ENCODE measurements around the gene IGFBP2.

Gene IGFBP2

DNA sequence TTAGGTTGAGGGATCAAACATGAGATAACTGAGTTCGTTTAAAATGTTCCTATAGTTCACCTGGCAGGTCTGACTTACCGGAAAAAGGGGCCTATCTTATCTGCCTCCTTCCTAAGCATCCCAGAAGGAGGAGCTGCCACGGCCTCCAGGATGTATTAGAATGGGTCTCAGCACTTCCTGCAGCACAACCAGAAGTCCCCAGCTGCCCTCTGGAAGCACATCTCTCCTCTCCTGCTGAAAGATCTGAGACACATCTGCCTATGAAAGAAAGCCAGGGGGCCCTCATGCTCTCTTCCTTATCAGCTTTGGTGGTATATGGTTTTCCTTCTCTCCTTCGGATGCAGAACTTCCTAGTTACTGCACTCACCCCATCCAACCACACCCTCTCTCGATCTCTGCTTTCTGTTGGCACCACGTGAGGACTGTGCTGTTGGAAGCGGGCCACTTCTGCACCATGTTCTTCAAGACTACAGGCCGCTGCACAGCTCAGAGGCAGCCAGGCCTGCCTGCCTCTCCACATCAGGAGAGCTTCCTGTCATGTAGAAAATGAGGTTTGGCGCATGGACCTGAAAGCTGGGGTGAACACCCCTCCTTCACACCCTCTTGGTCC is 55.6 kb downstream of the IGFBP2 start:
- DNase-seq: peak in 1 of 2 experiments; percentile 21

DNA sequence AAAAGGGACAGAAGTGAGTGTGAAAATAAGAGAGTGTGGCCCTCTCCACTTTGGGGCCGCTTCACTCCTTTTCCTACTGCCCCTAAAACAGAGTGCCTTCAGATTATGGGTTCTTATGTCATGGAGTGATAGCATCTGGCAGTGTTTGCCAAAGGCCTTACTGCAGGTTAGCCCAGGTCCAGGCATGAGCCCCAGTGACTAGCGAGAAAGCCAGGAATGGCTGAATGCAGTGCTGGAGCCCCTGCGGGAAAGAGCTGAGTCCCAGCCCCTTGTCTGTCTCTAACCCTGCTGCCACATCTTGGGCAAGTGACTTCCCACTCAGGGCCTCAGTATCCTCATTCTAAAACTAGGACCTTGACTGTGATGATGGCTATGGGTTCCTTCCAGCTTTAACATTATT is 56.2 kb downstream of the IGFBP2 start:
- peak in 1 of 2 experiments; percentile 18 for DNase-seq

DNA sequence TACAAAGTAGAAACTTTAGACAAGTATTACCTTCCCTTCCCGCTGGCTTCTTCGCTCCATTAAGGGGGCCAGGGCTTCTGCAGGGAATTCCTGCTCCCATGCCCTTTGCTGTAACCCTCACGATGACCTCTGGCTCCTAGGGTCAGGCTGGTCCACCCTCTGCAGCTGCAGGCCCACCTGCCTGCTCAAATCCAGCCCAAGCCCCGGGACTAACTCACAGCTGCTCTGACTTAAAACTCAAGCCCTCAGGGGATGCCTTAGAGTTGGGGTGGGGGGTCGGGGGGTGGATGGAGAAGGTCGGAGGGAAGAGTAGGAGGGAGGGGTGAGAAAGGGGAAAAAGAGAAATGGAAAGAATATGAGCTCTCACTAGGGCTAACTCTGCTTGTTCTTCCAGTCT is 57.2 kb downstream of the IGFBP2 start:
- DNase-seq: no peak

DNA sequence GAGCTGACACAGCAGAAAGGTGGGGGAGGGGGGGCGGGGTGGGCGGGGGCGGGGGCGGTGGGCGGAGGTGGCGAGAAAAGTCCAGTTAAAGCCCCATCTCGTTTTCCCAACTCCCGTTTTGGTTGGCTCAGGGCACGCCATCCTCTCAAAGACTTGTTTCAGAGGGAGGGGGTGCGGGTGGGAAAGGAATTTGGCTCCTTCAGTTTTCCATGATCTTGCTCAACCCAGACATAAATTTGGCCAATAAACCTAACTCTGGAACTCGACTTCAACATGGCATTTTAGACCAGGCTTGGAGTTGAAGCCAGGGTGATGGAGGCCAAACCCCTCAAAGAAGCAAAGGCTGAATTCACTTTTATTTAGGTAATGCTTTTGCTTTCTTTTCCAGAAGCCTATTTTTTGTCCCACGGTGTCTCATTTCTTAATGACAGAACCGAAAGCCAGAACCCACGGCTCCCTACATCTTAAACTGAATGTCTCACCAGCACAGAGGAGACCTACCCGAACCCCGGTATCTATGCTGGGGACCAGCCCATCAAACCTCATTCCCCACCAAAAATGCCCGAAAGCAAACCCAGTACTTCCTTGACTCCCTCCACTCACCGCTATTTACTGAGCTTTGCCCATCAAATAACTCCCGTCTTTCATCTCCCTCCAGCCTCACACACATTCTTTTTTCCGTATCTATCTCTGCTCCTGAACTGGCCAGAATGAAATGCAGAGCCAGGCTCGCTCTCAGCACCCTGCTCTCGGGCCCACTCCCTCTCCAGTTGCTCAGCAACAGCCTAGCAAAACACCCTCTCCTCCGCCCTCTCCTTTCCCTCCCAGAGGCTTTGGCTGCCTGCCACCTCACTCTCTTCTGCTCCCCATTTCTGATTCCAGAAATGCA is 57.9 kb downstream of the IGFBP2 start:
- peak; percentile 85 for DNase-seq

DNA sequence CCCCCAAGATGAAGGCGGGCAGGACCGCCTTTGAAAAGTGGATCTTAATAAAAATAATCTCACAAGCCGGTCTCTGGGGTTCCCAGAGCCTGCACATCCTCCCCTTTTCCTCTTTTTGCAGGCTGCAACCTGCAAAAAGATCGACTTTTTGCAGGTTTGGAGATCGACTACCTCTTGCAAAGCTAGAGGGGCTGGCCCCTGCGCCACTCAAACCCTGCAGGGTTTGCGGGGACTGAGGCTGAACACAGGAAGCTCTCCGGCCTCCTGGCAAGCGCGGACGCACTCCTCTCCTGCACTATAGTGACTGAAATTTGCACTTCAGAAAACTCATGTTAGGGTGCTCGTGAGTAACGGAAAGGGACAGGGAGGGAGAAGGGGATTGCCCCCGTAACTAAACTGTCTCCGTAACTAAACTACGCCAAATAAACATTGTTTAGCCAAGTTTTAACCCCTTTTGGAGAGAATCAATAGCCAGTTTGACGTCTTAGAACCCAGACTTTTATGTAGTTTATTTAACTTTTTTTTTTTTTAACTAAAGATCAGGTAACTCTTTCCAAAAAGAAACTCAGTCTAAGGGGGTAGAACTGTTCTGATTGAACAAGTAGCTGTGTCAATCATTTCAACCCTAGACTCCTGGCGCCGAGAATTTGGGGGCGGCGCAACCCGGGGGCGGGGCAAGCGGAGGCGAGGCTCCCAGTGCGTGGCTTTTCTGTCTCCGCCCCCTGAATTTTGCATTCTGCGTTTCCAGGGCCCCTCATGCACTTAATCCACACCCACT is 59.6 kb downstream of the IGFBP2 start:
- peak; percentile 88 to 93 for DNase-seq

DNA sequence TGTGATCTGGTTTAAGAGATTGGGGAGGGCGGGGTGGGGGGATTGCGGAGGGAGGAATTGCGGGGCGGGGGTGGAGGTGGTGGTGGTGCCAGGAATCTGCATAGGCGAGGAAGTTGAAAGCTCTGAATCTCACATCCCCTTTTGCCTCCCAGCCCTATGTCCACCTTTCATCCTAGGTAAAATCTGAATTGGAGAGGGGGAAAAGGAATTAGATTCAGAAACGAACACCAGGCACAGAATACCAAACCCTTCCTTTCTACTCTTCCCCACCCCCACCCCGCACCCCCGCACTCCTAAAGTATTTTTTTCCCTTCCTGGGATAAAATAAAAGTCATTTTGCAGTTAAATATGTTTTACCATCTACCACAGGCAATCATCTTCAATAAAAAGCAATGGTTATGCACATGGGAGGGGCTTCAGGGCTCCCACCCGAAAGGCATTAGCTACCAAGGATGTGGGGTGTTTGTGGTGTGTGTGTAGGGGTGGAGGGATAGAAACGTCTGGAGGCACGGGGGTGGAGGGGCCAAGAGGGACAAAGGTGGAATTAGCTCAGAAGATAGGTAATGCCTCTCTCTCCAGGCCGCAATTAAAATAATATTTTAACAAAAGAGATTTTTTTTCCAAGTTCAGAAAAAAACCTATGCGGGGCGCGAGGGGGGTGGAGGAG is 60.3 kb downstream of the IGFBP2 start:
- DNase-seq: peak in 1 of 2 experiments; percentile 45

DNA sequence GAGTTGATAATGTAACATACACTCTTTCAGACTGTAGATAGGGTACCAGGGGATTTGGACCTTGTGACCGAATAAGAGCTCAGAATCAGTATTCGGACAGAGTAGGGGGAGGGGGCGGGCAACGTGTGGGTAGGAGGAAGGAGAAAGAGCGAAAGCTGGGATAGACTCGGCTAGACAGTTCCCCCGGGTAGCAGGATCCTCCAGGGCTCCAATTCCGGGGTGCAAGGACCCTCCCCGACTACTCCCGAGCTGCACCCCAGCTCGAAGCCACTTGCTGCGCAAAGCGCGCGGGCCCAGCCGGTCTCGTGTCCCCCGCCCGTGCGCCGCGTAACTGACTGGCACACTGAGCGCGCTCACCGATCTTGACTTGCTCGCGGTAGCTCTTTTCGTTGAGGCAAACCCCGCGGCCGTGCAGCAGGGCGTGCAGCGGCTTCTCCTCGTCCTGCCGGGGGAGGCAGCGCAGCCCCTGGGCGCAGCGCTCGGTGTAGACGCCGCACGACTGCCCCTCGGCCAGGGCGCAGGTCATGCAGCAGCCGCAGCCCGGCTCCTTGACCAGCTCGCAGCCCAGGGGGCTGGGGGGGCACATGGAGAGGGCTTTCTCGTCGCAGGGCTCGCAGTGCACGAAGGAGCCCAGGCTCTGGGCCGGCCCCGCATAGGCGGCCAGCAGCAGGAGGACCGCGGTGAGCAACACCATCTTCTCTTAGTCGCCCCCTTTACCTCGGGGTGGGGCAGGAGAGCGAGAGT is 61.0 kb downstream of the IGFBP2 start:
- DNase-seq: peak; percentile 49 to 66

DNA sequence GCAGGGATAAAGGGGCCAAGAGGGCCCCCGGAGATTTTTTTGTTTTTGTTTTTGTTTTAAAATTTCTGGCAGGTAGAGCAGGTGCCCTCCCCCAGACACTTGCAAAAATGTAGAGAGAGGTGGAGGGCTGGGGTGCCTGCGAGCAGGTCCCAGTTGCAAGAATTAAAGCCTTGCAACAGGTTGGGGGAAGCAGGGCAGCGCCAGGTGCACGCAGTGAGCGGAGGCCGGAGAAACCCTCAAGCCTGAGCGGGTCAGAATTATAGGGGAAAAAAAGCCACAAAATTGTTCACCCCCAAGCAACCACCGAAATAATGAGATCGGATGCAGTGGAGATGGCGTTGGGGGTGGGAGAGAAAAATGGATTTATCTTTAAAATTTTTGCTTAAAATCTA is 61.6 kb downstream of the IGFBP2 start:
- DNase-seq: no peak

DNA sequence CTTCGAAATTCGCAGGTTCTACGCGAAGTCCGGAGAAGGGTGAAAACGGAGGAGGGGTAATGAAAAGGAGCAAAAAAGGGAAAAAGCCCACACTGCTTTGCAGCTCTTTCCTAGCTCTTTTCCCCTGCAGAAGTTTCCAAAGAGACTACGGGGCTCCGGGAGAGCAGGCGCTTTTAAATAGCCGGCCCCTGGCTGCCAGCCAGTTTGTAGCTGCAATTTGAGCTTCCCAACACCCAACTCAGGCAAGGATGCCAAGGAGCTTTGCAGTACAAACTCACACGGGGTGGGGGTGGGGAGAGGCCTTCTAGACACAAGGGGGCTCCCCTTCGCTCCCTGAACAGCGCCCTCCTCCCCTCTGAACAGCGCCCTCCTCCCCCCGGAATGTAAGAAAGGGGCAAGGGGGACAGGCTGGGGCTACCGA is 62.2 kb downstream of the IGFBP2 start, which contains the start of gene IGFBP5:
TSS of gene IGFBP5 (minus strand) at position 149 of the 421 bp plus-strand sequence. CDS start 774 bp downstream, outside the sequence.
- DNase-seq: peak; percentile 87 to 88

DNA sequence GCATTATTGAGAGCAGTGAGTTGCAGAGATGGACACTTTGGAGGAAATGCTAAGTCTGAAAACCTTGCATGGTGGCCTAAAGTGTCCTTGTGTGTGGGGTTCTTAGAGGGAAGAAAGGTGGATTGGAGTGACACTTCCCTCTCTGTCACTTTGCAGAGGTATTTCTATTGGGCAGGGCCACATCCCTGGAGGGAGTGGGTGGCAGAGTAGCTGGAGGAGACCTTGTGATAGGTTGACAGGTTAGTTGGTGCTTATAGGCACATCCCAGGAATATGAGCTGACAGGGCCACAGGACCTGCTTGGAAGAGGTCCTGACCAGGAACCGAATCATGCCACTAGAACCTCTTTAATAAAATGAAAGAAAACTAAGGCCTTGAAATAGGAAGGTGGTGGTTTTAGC is 63.1 kb downstream of the IGFBP2 start:
- DNase-seq: peak in 1 of 2 experiments; percentile 40

DNA sequence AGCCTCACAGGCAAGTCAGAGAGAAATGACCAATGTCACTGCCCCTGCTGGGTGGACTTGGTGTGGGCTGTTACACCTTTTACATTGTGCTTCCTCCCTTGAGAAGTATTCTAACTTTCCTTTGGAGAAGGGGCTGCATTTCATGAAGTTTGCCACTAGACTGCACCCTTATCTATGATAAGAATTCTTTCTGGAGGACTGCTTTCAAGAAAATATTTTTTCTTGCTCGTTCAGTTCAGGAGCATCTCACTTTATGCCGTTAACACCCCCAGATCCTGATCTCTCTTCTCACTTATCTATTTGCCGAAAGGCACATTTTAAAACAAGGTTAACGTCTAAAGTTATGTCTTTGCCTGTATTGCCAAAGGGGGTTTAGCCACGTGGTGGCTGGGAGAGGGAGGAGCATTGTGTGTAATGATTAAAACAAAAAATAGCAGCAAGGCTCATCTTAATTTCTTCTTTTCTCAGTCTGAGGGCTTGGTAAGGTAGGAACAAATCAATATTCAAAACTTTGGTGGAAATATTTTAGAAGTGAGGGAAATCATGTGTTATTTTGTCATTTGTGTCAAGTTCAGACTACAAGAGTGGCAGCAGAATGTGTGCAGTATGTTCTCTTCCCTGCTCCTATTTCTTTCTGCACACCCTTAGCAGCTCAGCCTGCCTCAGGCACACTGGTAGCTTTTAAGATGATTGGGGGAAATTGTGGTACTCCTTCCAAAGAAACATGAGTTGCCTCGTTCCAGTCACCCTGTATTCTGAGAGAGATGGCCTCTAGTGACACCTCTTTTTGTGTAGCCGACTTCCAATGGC is 63.7 kb downstream of the IGFBP2 start:
- DNase-seq: peak; percentile 25 to 44

DNA sequence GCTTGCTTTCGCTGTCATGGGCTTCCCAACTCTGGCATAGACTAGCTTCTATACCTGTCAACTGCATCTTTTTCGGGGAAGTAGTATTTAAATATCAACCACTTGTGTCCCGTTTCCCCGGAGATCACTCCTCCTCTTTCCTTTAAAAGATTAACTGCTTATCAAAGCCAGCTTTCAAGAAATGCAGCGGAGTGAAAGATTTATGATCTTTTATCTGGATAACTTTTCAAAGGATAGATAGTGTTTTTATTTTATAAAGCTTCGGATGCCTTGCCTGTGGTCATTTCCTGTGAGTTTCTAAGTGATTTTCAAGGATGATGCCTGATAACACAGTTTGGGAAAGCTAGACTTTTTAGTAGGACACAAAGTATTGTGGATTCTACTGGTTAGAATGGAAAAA is 65.1 kb downstream of the IGFBP2 start:
- no peak for DNase-seq

DNA sequence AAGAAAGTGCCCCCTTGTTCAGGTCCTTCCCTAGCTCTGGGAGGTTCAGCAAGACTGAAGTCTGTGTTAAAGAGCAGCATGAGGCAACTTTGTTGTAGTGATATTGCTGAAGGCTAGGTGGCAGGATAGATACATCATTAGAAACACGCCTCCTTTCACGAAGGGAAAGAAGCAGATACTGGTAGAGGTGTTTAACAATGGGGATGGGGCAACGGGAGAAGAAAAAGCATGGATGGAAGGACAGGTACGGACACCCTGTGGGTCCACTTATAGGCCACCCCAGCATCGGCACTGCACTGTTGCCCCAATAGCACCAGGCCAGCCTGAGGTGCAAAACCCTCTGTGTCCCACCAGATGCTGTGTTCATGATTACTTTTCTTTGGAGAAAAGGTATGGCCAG is 65.7 kb downstream of the IGFBP2 start:
- peak; percentile 85 to 92 for DNase-seq

DNA sequence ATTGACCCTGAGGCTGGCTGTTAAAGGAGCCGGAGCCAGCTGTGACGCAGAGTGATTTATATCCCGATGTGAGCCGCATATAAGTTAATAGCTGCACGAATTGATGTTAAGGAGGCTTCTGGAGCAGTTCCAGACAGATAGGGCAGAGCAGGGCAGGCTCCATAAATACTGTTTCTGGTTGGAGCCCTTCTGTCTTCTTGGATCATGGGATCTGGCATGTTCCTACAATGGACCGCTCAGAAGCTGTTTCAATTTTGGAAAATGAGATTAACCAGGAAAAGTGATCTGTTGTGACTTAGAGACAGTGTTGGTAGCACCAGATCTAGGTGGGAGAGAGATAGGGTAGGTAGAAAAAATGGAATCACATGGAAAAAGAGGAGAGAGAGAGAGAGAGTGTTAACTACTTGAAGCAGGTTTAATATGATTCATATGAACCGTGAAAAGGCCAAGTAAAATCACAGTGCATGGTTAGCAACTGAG is 66.9 kb downstream of the IGFBP2 start:
- DNase-seq: peak; percentile 81 to 96

DNA sequence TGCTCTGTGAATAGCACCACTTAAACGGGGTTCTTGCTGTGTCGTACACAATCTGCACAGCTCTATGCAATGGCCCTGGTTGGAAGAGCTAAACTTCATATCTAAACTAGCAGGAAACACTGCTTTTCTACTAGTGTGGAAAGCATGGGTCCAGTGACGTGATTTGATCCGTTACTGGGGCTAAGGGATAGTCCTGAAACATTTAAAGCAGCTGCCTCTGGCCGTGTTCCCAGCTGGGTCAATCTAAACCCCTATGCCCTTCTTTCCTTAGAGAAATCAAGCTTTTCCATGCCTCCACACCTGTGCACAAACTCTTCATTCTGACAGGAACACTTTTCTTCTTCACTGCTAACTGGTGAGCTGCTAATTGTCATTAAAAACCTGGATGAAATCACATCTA is 67.6 kb downstream of the IGFBP2 start:
- peak in 1 of 2 experiments; percentile 62 for DNase-seq

DNA sequence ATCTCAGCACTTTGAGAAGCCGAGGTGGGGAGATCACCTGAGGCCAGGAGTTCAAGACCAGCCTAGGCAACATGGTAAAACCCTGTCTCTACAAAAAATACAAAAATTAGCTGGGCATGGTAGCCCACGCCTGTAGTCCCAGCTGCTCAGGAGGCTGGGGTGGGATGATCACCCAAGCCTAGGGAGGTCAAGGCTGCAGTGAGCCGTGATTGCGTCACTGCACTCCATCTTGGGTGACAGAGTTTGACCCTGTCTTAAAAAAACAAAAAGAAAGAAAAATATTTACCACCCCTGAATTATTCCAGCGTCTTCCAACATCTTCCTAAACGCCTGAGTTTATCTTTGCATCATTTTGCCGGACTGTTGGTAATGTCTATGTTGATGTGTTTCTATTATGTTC is 68.3 kb downstream of the IGFBP2 start:
- no peak for DNase-seq

DNA sequence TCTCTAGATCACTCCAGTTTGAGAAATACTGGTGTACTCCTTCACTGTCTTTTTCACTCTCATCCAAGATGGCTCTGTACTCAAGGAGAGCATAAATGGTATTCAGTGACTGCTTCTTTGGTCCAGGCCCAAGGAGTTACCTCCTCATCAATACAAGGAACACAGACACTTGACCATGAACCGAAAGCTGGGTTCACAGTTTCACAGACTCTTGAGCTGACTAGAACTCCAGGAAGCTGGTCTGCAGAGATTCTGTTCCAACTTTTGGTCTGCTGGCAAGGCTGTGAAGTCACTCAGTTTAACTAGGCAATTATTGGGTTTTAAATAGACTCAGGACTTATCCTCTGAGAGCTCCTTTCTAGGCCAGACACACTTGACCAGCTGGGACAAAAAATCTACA is 69.5 kb downstream of the IGFBP2 start:
- no peak for DNase-seq

DNA sequence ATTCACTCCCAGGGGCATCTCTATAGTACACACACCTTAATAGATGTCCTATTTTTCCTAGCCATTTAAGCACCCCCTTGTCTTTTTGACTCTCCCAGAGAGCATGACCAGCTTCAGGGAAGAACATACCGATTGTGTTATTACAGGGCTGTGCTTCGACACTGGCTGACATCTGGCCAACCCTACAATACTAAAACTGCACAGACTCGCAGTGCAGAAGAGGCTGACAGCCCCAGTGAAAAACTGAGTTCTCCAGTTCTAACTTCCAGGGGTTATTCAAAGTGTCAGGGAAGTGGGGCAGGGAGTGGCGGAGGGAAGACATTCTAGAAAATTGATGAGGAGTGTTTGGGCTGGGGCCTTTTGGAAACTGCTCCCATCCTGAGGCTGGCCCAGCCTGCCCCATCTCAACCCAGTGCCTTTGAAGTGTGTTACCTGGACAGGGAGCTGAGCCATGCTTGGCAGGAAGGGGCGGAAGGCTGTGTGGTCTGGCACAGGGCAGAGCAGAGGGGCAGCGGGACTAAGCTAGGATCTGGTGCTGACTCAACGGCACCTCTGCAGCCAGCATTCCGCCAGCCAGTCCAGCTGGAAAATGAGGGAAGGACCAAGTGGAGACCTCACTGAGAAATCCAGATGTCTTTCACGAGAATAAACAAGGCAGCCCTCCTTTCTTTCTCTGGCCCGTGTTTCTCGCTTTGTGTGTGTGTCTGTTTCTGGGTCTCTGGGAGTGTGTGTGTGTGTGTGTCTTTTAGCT is 77.5 kb downstream of the IGFBP2 start:
- no peak for DNase-seq

DNA sequence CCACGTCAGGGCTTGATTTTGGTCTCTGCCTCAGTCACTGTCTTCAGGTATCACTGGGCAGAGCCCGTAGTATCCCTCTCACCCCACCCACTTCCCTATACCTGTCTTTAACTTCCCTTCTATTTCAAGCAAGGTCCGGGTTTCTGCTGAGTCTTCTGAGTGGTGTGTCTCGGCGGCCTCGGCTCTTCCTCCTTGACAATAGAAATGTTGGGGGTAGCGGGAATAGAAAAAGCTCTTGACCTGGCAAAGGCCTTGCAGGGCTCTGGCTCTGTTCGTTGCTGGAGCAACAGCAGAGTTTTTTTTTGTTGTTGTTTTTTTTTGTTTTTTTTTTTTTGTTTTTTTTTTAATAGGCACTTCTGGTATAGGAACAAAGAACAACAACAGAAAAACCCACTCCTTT is 78.1 kb downstream of the IGFBP2 start:
- DNase-seq: no peak

DNA sequence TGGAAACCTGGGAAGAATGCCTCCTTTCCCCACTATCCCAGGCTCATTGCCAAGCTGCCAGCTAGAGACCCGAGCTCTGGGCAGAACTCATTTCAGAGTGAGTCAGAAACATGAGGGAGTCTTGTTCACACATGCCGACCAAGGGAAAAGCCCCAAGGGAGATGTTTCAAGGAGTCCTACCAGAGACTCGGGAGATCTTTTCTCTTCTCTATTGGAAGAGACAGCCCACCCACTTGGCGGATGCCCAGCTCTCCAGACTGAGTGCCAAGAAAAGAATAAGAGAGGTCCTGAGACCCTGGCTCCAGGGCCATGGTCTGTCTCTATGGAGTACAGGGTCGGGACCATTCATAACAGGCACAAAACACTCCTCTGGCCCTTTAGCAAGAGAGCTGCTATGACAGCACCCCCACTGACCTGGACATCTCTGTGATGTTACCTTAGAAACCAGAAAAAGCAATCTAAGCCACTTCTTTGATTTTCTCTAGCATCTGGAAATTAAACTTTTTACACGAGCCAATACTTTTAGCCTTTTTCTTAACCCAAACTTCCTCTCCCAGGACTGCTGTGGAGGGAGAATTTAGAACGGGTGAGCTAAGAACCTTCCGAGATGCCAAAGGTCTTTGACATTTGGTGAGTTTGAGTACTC is 80.6 kb downstream of the IGFBP2 start:
- DNase-seq: no peak
